AG04450 (cell line): ENCODE results near the gene UNC79. TPM values are rescaled to one million over a fixed set of nuclear protein-coding genes. Genes with fewer than 3 reads are reported as not detected.

Experiments
- CTCF ChIA-PET: fragments of 300-600, 350-600 bp; formaldehyde crosslinking; extraction: SDS; loops from one replicate; lab custom pipeline; 2022; ENCODE audit warnings: antibody characterized with exemption, inconsistent platforms; lab: Charles Lee
- POLR2A ChIA-PET: fragments of 350-600 bp; formaldehyde crosslinking; extraction: SDS; loops from one replicate; lab custom pipeline; 2021; ENCODE audit warnings: antibody characterized with exemption, inconsistent platforms; lab: Yijun Ruan, JAX
- DNase-seq: peaks from one replicate; pipeline ENCODE4 v3.0.0-alpha.2; 2011; ENCODE audit warnings: low read depth, low spot score
- H3K27ac ChIP-seq: one replicate; pipeline ENCODE4 v1.5.1; 2012; ENCODE audit warnings: low read depth, low read length, control low read depth
- H3K27me3 ChIP-seq: one replicate; pipeline ENCODE4 v1.6.0; 2012; ENCODE audit warnings: low read length; ENCODE audit not compliant: control insufficient read depth, insufficient read depth
- H3K4me3 ChIP-seq: 2 replicates; pipeline ENCODE4 v1.5.1; 2011; ENCODE audit warnings: mild to moderate bottlenecking, low read depth, low read length, control low read depth
- H3K9me3 ChIP-seq: 2 replicates; pipeline ENCODE4 v1.5.1; 2012; ENCODE audit warnings: low read length; ENCODE audit not compliant: control insufficient read depth, insufficient read depth
- polyA plus RNA-seq: library from polyadenylated mRNA; depleted of rRNA; stranded (reverse); fragments of >200 nt; gene quantifications from 2 replicates; pipeline ENCODE4 v1.2.3, GENCODE V29; 2011
- TF ChIP-seq, protein P1 (sequence below): IDR thresholded peaks from 2 replicates; pipeline ENCODE4 v1.5.1; 2011; ENCODE audit warnings: low read depth, low read length, control low read depth, inconsistent platforms

Gene UNC79
- polyA plus RNA-seq, 1 experiment = 0.02 TPM

DNA sequence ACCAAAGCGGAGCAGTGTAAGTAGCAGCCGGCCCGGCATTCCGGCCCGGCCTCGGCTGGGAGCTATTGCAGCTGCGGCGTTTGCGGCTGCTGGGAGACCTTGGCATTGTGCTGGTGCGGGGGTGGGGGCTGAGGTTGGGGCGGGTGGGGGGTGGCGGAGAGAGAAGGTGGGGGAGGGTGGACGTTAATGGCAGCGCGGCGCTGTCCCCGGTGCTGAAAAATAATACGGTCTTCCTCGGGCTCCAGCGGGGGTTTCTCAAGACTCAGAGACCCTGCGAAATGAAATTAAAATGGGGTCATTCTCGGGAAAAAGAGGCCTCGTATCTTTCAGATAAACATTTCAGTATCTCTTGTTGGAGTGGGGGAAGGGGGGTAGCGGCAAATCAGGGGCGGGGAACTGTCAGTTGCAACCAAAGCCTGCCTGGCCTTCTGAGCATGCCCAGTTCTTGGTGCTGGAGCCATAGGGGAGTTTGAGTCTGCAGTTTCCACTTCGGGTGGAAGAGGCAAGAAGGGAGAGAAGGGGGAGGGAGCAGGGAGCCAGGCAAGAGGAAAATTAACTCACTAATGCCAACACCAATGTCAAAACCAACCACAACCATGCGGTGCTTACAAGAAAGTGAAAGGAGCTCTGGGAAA is 414 bp downstream of the UNC79 start:
- H3K9me3 ChIP-seq = no peaks in the 10 kb centered on the region; the same call in 1 of the 2 replicates
- H3K4me3 ChIP-seq = no peak overlapping the region
- ChIA-PET POLR2A (no interaction called here), CTCF (no interaction called here)
- TF ChIP-seq, protein P1, sequence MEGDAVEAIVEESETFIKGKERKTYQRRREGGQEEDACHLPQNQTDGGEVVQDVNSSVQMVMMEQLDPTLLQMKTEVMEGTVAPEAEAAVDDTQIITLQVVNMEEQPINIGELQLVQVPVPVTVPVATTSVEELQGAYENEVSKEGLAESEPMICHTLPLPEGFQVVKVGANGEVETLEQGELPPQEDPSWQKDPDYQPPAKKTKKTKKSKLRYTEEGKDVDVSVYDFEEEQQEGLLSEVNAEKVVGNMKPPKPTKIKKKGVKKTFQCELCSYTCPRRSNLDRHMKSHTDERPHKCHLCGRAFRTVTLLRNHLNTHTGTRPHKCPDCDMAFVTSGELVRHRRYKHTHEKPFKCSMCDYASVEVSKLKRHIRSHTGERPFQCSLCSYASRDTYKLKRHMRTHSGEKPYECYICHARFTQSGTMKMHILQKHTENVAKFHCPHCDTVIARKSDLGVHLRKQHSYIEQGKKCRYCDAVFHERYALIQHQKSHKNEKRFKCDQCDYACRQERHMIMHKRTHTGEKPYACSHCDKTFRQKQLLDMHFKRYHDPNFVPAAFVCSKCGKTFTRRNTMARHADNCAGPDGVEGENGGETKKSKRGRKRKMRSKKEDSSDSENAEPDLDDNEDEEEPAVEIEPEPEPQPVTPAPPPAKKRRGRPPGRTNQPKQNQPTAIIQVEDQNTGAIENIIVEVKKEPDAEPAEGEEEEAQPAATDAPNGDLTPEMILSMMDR = no peak
- no peak for DNase-seq
- no peak overlapping the region for H3K27ac ChIP-seq
- H3K27me3 ChIP-seq = peaks cover 5% of the 10 kb centered on the region

DNA sequence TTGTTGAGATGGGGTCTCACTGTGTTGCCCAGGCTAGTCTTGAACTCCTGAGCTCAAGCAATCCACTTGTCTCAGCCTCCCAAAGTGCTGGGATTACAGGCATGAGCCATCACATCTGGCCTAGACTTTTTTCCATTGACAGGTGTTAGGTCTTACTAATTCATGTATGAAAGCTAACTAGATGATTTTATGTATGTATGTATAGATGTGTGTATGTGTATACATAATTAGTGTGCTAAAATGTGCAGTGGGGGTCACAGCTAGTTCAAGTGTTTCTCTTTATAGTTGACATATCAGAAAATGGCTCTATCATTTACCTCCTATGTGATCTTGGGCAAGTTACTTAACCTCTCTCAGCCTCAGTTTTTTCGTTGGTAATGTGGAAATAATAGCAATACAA is 23.5 kb downstream of the UNC79 start:
- ChIA-PET CTCF (no interaction called here), POLR2A (no interaction called here)
- Histone ChIP-seq H3K4me3 (no peak overlapping the region), H3K27ac (no peak overlapping the region), H3K27me3 (no peaks in the 10 kb centered on the region), H3K9me3 (no peaks in the 10 kb centered on the region)
- no peak for DNase-seq
- TF ChIP-seq, protein P1 = no peak

DNA sequence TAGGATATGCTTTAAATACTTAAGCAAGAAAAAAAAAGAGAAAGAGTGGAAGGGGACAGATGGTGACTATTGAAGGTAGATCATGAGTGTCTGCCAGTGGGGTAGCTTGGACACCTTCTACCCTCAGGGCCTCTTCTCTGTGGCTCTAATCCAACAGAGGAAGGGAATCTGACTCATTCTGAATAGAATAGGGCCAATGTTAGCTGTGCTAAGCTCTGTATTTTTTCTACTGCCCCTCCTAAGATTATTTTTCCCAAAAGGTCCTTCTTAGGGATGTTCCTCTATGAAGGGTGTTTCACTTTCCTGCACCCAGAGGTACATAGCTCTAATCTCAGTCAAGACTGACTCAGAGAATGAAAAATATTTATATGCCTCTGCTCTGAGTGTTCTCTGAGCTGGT is 25.6 kb downstream of the UNC79 start:
- H3K9me3 ChIP-seq = no peaks in the 10 kb centered on the region
- ChIA-PET CTCF (no interaction called here), POLR2A (no interaction called here)
- no peaks in the 10 kb centered on the region for H3K27me3 ChIP-seq
- DNase-seq = no peak
- H3K4me3 ChIP-seq = no peak overlapping the region
- H3K27ac ChIP-seq = no peak overlapping the region
- TF ChIP-seq, protein P1 = no peak

DNA sequence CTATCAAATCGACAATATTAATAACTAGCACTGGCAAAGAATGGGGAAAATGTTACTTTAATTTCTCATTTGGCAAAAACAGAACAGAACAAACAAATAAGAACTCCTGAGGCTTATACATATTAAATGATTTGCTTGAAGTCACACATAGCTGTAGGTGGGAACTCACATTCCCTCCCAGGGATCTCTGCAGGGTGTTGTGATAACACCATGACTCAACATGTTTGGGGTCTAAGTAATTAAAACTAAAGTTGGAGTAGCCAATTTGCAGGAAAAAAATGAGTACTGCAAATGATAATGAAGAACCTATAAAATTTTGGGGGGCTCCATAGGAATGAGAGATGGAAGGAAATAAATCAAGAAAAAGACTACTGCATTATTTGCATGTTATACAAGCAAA is 27.5 kb downstream of the UNC79 start:
- DNase-seq = no peak
- no peak overlapping the region for H3K4me3 ChIP-seq
- ChIA-PET CTCF (no interaction called here), POLR2A (no interaction called here)
- TF ChIP-seq, protein P1 = no peak
- no peak overlapping the region for H3K27ac ChIP-seq
- H3K27me3 ChIP-seq = no peaks in the 10 kb centered on the region
- no peaks in the 10 kb centered on the region for H3K9me3 ChIP-seq

DNA sequence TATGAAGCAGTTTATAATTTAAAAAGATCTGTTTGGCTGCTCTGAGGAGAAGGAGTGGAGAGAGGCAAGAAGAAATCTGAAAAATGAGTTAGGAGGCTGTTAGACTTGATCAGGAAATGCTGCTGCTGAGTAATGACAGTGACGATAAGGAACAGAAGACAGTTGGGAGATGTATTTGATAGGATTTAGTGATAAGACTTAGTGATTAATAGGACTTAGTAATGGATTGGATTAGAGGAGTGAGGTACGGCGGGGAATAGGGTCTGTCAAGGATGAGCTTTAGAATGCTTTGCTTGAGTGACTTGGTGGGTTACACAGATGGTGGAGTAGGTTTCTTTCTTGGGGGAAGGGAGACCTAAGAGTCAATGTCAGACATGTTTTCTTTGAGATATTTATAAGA is 31.7 kb downstream of the UNC79 start:
- CTCF ChIA-PET = no interaction called here

More for the DNA sequence above, 31.7 kb downstream of the UNC79 start:
- no peak overlapping the region for H3K27ac ChIP-seq
- H3K4me3 ChIP-seq = no peak overlapping the region
- TF ChIP-seq, protein P1 = no peak
- DNase-seq = no peak
- no peaks in the 10 kb centered on the region for H3K27me3 ChIP-seq
- H3K9me3 ChIP-seq = no peaks in the 10 kb centered on the region
- POLR2A ChIA-PET = no interaction called here
